RWPE1 (cell line): ENCODE results near the gene CCNY.

Source experiments
- CTCF ChIA-PET: fragments of 350-600 bp; sonication (Branson Sonifier 250); formaldehyde crosslinking; extraction: SDS; loops from one replicate; lab custom pipeline; 2021; lab: Yijun Ruan, JAX
- POLR2A ChIA-PET: fragments of 400-600 bp; formaldehyde crosslinking; extraction: SDS; loops from one replicate; lab custom pipeline; 2020; ENCODE audit warnings: antibody characterized with exemption; ENCODE audit not compliant: low non-redundant PET; lab: Yijun Ruan, JAX
- DNase-seq: peaks from one replicate; pipeline ENCODE4 v3.0.0; 2012; ENCODE audit warnings: low spot score
- H3K27ac ChIP-seq: fragments of 450-650 bp; 2 replicates; pipeline ENCODE4 v1.5.1; 2017
- CTCF ChIP-seq: fragments of 450-650 bp; conservative IDR thresholded peaks from 2 replicates; pipeline ENCODE4 v1.5.1; 2017; ENCODE audit warnings: low read depth, mild to moderate bottlenecking

Gene CCNY

DNA sequence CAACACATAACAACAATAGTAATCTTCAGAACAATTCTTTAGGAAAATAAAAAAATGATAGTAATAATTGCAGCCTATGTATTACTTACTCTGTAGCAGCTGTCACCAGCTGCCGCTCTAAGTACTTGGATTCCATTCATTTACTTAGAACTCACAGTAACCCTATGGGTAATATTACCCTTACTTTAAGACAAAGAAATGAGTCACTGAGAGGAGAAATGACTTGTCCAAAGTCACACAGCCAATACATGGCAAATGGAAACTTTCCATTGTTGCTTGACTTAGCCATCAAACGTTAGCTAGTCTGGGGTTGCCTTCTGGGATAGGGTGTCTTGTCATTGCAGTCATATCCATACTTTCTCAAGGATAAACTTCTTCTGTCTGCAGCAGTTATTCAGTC lies 3.6 kb downstream of the CCNY start:
- CTCF ChIA-PET = interaction anchor here (0.6 to 0.7 kb wide), 2 partner anchors 35 to 279 kb away, joined by 3 to 7 read pairs; no protein-coding TSS in a partner anchor
- POLR2A ChIA-PET = no interaction called here

GRCh38 chr10:35340975-35341374 lies 4.7 kb downstream of the CCNY start:
- DNase-seq = no peak
- no peak for TF ChIP-seq CTCF
- ChIA-PET POLR2A (no interaction called here), CTCF (no interaction called here)
- H3K27ac ChIP-seq = peak overlapping the region; percentile 54

More for the DNA sequence above, 3.6 kb downstream of the CCNY start:
- no peak for TF ChIP-seq CTCF
- DNase-seq = no peak
- no peak overlapping the region for H3K27ac ChIP-seq

DNA sequence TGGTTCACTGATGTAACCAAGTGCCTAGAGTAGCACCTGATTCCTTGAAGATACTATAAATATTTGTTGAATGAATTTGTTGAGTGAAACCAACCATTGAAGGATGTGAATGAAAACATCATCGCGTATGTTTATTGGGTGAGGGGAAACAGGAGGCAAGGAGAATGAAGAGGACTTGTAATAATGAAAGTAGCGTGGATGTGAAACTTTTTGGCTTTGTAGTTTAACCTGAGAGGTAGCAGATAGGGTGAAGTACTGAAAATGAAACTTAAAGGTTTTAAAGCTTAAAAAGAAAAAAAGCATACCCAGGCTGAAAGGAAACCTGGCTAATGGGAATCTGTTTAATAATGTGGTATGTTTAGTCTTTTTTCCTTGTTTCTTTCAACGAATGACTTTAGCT lies 5.2 kb downstream of the CCNY start:
- H3K27ac ChIP-seq = no peak overlapping the region
- POLR2A ChIA-PET = no interaction called here
- no peak for DNase-seq
- no peak for TF ChIP-seq CTCF
- CTCF ChIA-PET = interaction anchor here (0.6 kb wide), 1 partner anchor 43 kb away, joined by 3 read pairs; no protein-coding TSS in a partner anchor

GRCh38 chr10:35342183-35342753 lies 6.0 kb downstream of the CCNY start:
- no peak overlapping the region for H3K27ac ChIP-seq
- TF ChIP-seq CTCF = no peak

DNA sequence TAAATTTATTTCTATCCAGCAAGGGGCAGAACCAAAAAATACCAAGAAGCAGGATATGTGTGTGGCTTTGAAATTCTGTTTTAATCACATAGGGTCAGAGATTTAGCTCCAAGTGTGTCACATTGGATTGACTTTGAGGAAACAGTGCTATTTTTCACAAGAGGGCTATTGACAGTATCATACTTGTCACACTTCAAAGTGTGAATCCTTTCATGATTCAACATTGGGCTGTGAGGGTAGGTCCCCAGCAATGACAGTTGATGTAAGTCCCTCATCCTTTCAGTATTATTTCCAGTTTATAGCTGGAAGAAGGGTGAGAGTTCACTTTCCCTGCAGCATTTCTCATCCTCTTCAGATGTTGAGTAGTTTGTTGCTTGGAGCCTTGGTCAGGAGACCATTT lies 7.4 kb downstream of the CCNY start:
- TF ChIP-seq CTCF = no peak
- POLR2A ChIA-PET = no interaction called here

More at GRCh38 chr10:35342183-35342753, 6.0 kb downstream of the CCNY start:
- CTCF ChIA-PET = interaction anchor here (0.6 kb wide), 1 partner anchor 44 kb away, joined by 3 read pairs; no protein-coding TSS in a partner anchor
- DNase-seq = no peak
- POLR2A ChIA-PET = no interaction called here

DNA sequence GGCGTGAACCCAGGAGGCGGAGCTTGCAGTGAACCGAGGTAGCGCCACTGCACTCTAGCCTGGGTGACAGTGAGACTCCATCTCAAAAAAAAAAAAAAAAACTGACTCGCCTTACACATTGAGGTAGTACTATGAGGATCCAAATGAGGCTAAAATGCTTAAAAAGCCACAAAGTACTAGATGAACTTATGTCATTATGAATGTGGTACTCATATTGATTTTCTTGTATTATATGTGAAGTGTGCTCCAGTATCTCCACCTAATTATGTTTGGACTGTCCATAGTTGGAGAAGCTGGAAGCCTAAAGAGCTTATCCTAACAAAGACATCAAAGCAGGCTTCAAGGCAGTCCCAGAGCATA lies 9.1 kb downstream of the CCNY start:
- CTCF ChIA-PET = no interaction called here
- POLR2A ChIA-PET = no interaction called here
- no peak overlapping the region for H3K27ac ChIP-seq
- DNase-seq = no peak
- TF ChIP-seq CTCF = no peak

More for the DNA sequence above, 7.4 kb downstream of the CCNY start:
- CTCF ChIA-PET = no interaction called here
- DNase-seq = no peak
- H3K27ac ChIP-seq = no peak overlapping the region
